Measurements from ENCODE around the gene IPO7. TPM values are rescaled to one million over a fixed set of nuclear protein-coding genes. Genes with fewer than 3 reads are reported as not detected.

IPO7 gene
- total RNA-seq, 1 experiment from 2014 or later = 205 TPM

GRCh38 chr11:9379041-9379440 lies 5.4 kb upstream of the IPO7 start:
- Histone ChIP-seq H3K27me3 (ENCODE audit: insufficient read depth, low read length) (no peaks in the 10 kb centered on the region), H2AK5ac (ENCODE audit: insufficient read length, low read length) (no peak overlapping the region), H3K56ac (ENCODE audit: insufficient read length, low read depth, low read length) (no peak overlapping the region), H4K8ac (replicated peaks; ENCODE audit: insufficient read length, low read depth, low read length) (no peak overlapping the region), H3K14ac (ENCODE audit: insufficient read depth, low read length) (no peak overlapping the region; the same call in 1 of the 2 replicates), H2BK120ac (ENCODE audit: low read depth, low read length, poor library complexity, severe bottlenecking) (no peak overlapping the region), H4K5ac (ENCODE audit: insufficient read length, low read depth, low read length) (no peak overlapping the region), H3K4me1 (ENCODE audit: insufficient read depth, low read length) (peaks cover 2% of the 10 kb centered on the region; the same call in 1 of the 2 replicates), H4K91ac (ENCODE audit: insufficient read length, low read depth, low read length) (no peak overlapping the region), H2BK12ac (ENCODE audit: insufficient read length, low read depth, low read length) (no peak overlapping the region), H3K4ac (ENCODE audit: low read depth, low read length) (no peak overlapping the region), H2BK15ac (ENCODE audit: low read depth, low read length) (no peak overlapping the region), H3K18ac (ENCODE audit: insufficient read length, low read depth, low read length) (peak overlapping the region; percentile 84), H3K79me2 (ENCODE audit: insufficient read depth, low read length) (no peaks in the 10 kb centered on the region), H2BK20ac (ENCODE audit: low read depth, low read length, poor library complexity, severe bottlenecking) (no peak overlapping the region), H3K27ac (ENCODE audit: insufficient read length, low read depth, low read length) (no peak overlapping the region), H2AFZ (ENCODE audit: low read length) (peak overlapping the region; percentile 57), H3K9ac (ENCODE audit: extremely low read depth, insufficient read length, low read length) (no peak overlapping the region), H3K4me2 (ENCODE audit: insufficient read depth, insufficient read length, low read length) (no peak overlapping the region), H4K20me1 (ENCODE audit: control insufficient read depth, insufficient read depth, insufficient read length) (no peaks in the 10 kb centered on the region), H2BK5ac (ENCODE audit: insufficient read length, low read length) (no peak overlapping the region), H3K9me3 (ENCODE audit: control insufficient read depth, low read depth, low read length) (no peaks in the 10 kb centered on the region), H3K23me2 (ENCODE audit: insufficient read length, low read depth, low read length, poor library complexity, severe bottlenecking) (no peaks in the 10 kb centered on the region), H3K23ac (ENCODE audit: insufficient read length, low read depth, low read length) (no peak overlapping the region), H3K79me1 (ENCODE audit: insufficient read depth, low read depth, low read length, poor library complexity, severe bottlenecking) (no peaks in the 10 kb centered on the region), H3T11ph (ENCODE audit: low read length) (no peak overlapping the region)
- peaks cover 17 to 22% of the 10 kb centered on the region in 2 experiments for H3K4me1 Mint-ChIP-seq
- DNase-seq = peak; percentile 69
- TF ChIP-seq CTCF (conservative IDR thresholded peaks at IDR 0.05) = no peak
- H3K4me3 Mint-ChIP-seq = peak overlapping the region in 1 of 2 experiments; percentile 18; a peak in 1 of 5 replicates
- H3K36me3 Mint-ChIP-seq (ENCODE audit: insufficient read depth in 1 of 3, low read depth in 3 of 3) = peaks cover 0 to under 1% (median 0%) of the 10 kb centered on the region in 3 experiments; a peak in 1 of 7 replicates
- peaks cover 0 to 5% of the 10 kb centered on the region in 2 experiments; a peak in 2 of 5 replicates for H3K9me3 Mint-ChIP-seq
- no CpG with 5 or more reads among the region's 12 CpGs for WGBS (ENCODE audit: extremely low coverage, insufficient read length, low lambda C conversion rate)
- H3K27me3 Mint-ChIP-seq (ENCODE audit: low read depth) = no peaks in the 10 kb centered on the region
- H3K27ac Mint-ChIP-seq = no peak overlapping the region
